CD4-positive, alpha-beta T cell (primary cell): ENCODE data around the gene CDK11B. TPM values are rescaled to one million over a fixed set of nuclear protein-coding genes. Genes with fewer than 3 reads are reported as not detected.
"Not testable (repeated sequence)": the region's sequence is repeated elsewhere in the genome, so short reads cannot be mapped to it uniquely, and the experiment has no call there.

Experiments used
- ATAC-seq: fragments of 200-7000 bp; cut with Tn5 transposase; one replicate; pipeline ENCODE4 v1.10.0; 2022; ENCODE audit warnings: mild to moderate bottlenecking; ENCODE audit not compliant: poor library complexity
- CTCF ChIA-PET: fragments of 350-600 bp; sonication (Branson Sonifier 250); formaldehyde crosslinking; loops from one replicate; lab custom pipeline; 2021; ENCODE audit warnings: antibody characterized with exemption, inconsistent platforms; lab: Charles Lee
- POLR2A ChIA-PET: fragments of 350-600 bp; sonication (Branson Sonifier 250); formaldehyde crosslinking; loops from one replicate; lab custom pipeline; 2021; ENCODE audit warnings: antibody characterized with exemption, inconsistent platforms; lab: Charles Lee
- DNase-seq, 14 experiments: peaks; one replicate each; pipeline ENCODE4 v3.0.0-alpha.2; 2013 to 2020; ENCODE audit warnings: mixed read lengths in 2 of 14
- H3K27ac ChIP-seq, 2 donors: one replicate each; pipeline versions ENCODE4 v1.5.1 to v1.7.0; 2013; ENCODE audit warnings: low read length in 2 of 2, low read depth in 1 of 2, mild to moderate bottlenecking in 1 of 2
- H3K27me3 ChIP-seq, 2 experiments: 1 replicate in 1 of 2; 2 replicates in 1 of 2; pipeline versions ENCODE4 v1.6.1 to v1.7.0; 2013; ENCODE audit warnings: low read length in 2 of 2, control low read depth in 1 of 2, mild to moderate bottlenecking in 1 of 2, moderate library complexity in 1 of 2; ENCODE audit not compliant: insufficient read depth in 2 of 2, control insufficient read depth in 1 of 2
- H3K36me3 ChIP-seq: one replicate; pipeline ENCODE4 v1.6.1; 2013; ENCODE audit warnings: low read length, control low read depth; ENCODE audit not compliant: insufficient read depth
- H3K4me1 ChIP-seq: one replicate; pipeline ENCODE4 v1.6.1; 2013; ENCODE audit warnings: low read length, control low read depth; ENCODE audit not compliant: insufficient read depth
- H3K4me3 ChIP-seq: one replicate; pipeline ENCODE4 v1.5.1; 2013; ENCODE audit warnings: mild to moderate bottlenecking, low read length, moderate library complexity
- H3K9me3 ChIP-seq, 2 experiments: 1 replicate in 1 of 2; 2 replicates in 1 of 2; pipeline versions ENCODE4 v1.6.1 to v1.7.0; 2013; ENCODE audit warnings: low read length in 2 of 2, mild to moderate bottlenecking in 2 of 2, control low read depth in 1 of 2, moderate library complexity in 1 of 2; ENCODE audit not compliant: control insufficient read depth in 1 of 2, insufficient read depth in 1 of 2
- H3K27ac Mint-ChIP-seq: one replicate; pipeline ENCODE4 v1.8.0; 2020; ENCODE audit warnings: mixed read lengths
- H3K27me3 Mint-ChIP-seq: one replicate; pipeline ENCODE4 v1.8.0; 2021; ENCODE audit warnings: mixed read lengths
- H3K36me3 Mint-ChIP-seq: one replicate; pipeline ENCODE4 v1.8.0; 2021; ENCODE audit warnings: low read depth, mixed read lengths
- H3K4me1 Mint-ChIP-seq: one replicate; pipeline ENCODE4 v1.8.0; 2021; ENCODE audit warnings: low read depth, mixed read lengths
- H3K4me3 Mint-ChIP-seq: one replicate; pipeline ENCODE4 v1.8.0; 2020; ENCODE audit warnings: mild to moderate bottlenecking, mixed read lengths
- H3K9me3 Mint-ChIP-seq: one replicate; pipeline ENCODE4 v1.8.0; 2020; ENCODE audit warnings: mixed read lengths
- intact Hi-C, 2 experiments: fragments of 100-400 bp; cut with DNase I in 1 of 2; cut with micrococcal nuclease in 1 of 2; formaldehyde crosslinking; loops; one replicate each; pipeline versions ENCODE4 v1.15.1 to v1.9.0; 2023 to 2025; cut with DNase I, micrococcal nuclease
- polyA plus RNA-seq, 2 donors: library from polyadenylated mRNA; unstranded; fragments of 120-200 nt; gene quantifications; one replicate each; pipeline ENCODE4 v1.2.1, GENCODE V29; 2013
- total RNA-seq, 174 experiments: library from RNA in 2 of 174; stranded (reverse) in 2 of 174; gene quantifications; one replicate each; pipeline ENCODE4 v1.2.3 and lab custom pipeline; 2021 to 2026

CDK11B gene
- total RNA-seq (10 to 100 TPM; 49.8 to 52.0 TPM), total RNA-seq (lab: John Stamatoyannopoulos, UW) (22.5 to 72.3 (median 50.2) reads per million in 172 experiments)
- polyA plus RNA-seq (2013, experiment 1 of 2): 42.4 TPM
- polyA plus RNA-seq (2013, experiment 2 of 2): 50.8 TPM

- H3K27me3 Mint-ChIP-seq, CTCF ChIA-PET, H3K9me3 Mint-ChIP-seq, H3K27me3 ChIP-seq, H3K4me1 Mint-ChIP-seq, H3K9me3 ChIP-seq: not testable (repeated sequence)
- peaks cover 29% of the 10 kb centered on the region for H3K36me3 Mint-ChIP-seq
- DNase-seq (peak; percentile 88 to 100 (median 98)), ATAC-seq (peak; percentile 96)
- H3K36me3 ChIP-seq: peaks cover 24% of the 10 kb centered on the region
- peaks cover 17% of the 10 kb centered on the region for H3K4me1 ChIP-seq
- intact Hi-C loops: loop anchor here in 1 of 2 experiments (1.0 to 10.0 kb wide), 3 partner anchors 28 to 84 kb away; partner anchors contain the start of genes MIB2 and SSU72
- H3K4me3 Mint-ChIP-seq: peak within 1 kb of the TSS; percentile 100
- peak within 1 kb of the TSS; percentile 74 to 98 for H3K27ac ChIP-seq
- POLR2A ChIA-PET: interaction anchor here (0.6 to 0.9 kb wide), 5 partner anchors 30 to 68 kb away, joined by 3 to 7 read pairs (median 4); partner anchors contain the start of genes CDK11A and MIB2
- peak within 1 kb of the TSS; percentile 100 for H3K27ac Mint-ChIP-seq
- H3K4me3 ChIP-seq: peak within 1 kb of the TSS; percentile 59
Observed at GRCh38 chr1:1658583-1659549, at the start of gene CDK11B. Gene CDK11B, minus strand, starts transcription at chr1:1659004. Its CDS starts 1,519 bp downstream, at chr1:1657485.

GRCh38 chr1:1707897-1708296 is 49.1 kb upstream of the CDK11B start:
- H3K9me3 Mint-ChIP-seq, H3K27ac ChIP-seq, H3K27me3 ChIP-seq, H3K4me1 Mint-ChIP-seq, H3K4me1 ChIP-seq, H3K4me3 ChIP-seq, ATAC-seq, POLR2A ChIA-PET, H3K4me3 Mint-ChIP-seq, H3K27ac Mint-ChIP-seq, H3K27me3 Mint-ChIP-seq, intact Hi-C loops, H3K9me3 ChIP-seq, CTCF ChIA-PET, H3K36me3 Mint-ChIP-seq: not testable (repeated sequence)
- H3K36me3 ChIP-seq: peaks cover 10% of the 10 kb centered on the region
- DNase-seq: peak in 1 of 14 experiments; percentile 22

GRCh38 chr1:1707241-1707640 is 48.4 kb upstream of the CDK11B start:
- not testable (repeated sequence) for ATAC-seq

DNA sequence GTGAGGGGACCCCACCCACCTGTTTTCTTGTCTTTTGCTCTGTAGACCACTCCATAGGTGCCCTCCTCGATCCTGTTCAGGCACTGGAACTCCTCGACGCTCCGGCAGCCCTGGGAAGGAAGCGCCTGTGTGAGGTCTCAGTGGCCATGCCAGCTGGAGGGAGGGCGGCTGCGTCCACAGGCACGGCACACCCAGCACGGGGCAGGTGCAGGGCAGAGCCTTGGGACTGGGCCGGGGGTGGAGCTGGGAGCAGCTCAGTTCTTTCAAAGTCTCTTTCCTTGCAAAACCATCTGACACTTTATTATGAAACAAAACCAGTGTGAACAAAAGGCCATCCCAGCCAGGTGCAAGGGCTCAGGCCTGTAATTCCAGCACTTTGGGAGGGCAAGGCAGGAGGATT is 46.8 kb upstream of the CDK11B start:
- intact Hi-C loops, H3K27ac Mint-ChIP-seq, H3K27me3 ChIP-seq, POLR2A ChIA-PET, DNase-seq, H3K9me3 Mint-ChIP-seq, H3K4me3 Mint-ChIP-seq, CTCF ChIA-PET, H3K4me1 Mint-ChIP-seq, H3K27ac ChIP-seq, H3K36me3 Mint-ChIP-seq, H3K4me3 ChIP-seq, H3K9me3 ChIP-seq, ATAC-seq, H3K4me1 ChIP-seq, H3K27me3 Mint-ChIP-seq: not testable (repeated sequence)
- H3K36me3 ChIP-seq: peaks cover 10% of the 10 kb centered on the region

More at GRCh38 chr1:1707241-1707640, 48.4 kb upstream of the CDK11B start:
- H3K27me3 Mint-ChIP-seq, CTCF ChIA-PET, H3K4me3 ChIP-seq, DNase-seq, H3K36me3 Mint-ChIP-seq, H3K9me3 Mint-ChIP-seq, H3K4me1 Mint-ChIP-seq, H3K27ac Mint-ChIP-seq, H3K9me3 ChIP-seq, POLR2A ChIA-PET, H3K27me3 ChIP-seq, H3K4me1 ChIP-seq, H3K4me3 Mint-ChIP-seq, intact Hi-C loops, H3K27ac ChIP-seq: not testable (repeated sequence)
- H3K36me3 ChIP-seq: peaks cover 10% of the 10 kb centered on the region

GRCh38 chr1:1704284-1704957 is 45.6 kb upstream of the CDK11B start:
- H3K36me3 ChIP-seq: peaks cover 10% of the 10 kb centered on the region
- CTCF ChIA-PET, H3K4me3 Mint-ChIP-seq, H3K27ac Mint-ChIP-seq, H3K27me3 ChIP-seq, H3K4me1 Mint-ChIP-seq, H3K9me3 ChIP-seq, H3K9me3 Mint-ChIP-seq, H3K27ac ChIP-seq, ATAC-seq, H3K36me3 Mint-ChIP-seq, H3K4me3 ChIP-seq, H3K4me1 ChIP-seq, intact Hi-C loops, H3K27me3 Mint-ChIP-seq, POLR2A ChIA-PET: not testable (repeated sequence)
- DNase-seq: peak in 1 of 14 experiments; percentile 27
